Sigmoid colon (tissue), 7 donors: Measurements from ENCODE around the gene FRY. TPM values are rescaled to one million over a fixed set of nuclear protein-coding genes. Genes with fewer than 3 reads are reported as not detected.

Experiments used
- DNase-seq: peaks from one replicate; pipeline ENCODE4 v3.0.0-alpha.2; 2019
- H3K27ac ChIP-seq, 4 donors: fragments of 200-600 bp; sonication (generic); one replicate each; pipeline ENCODE4 v1.5.1; 2016 to 2019; ENCODE audit warnings: mild to moderate bottlenecking in 1 of 4
- H3K27me3 ChIP-seq, 3 donors: fragments of 200-600 bp; sonication (generic); one replicate each; pipeline ENCODE4 v1.5.1; 2019; ENCODE audit warnings: mild to moderate bottlenecking in 1 of 3
- H3K36me3 ChIP-seq, 4 donors: fragments of 200-600 bp; sonication (generic); one replicate each; pipeline ENCODE4 v1.5.1; 2016 to 2019
- H3K4me1 ChIP-seq, 4 donors: fragments of 200-600 bp; sonication (generic); one replicate each; pipeline ENCODE4 v1.5.1; 2017 to 2019
- H3K4me3 ChIP-seq, 4 donors: fragments of 200-600 bp; sonication (generic); one replicate each; pipeline ENCODE4 v1.5.1; 2017 to 2019; ENCODE audit warnings: mild to moderate bottlenecking in 2 of 4, moderate library complexity in 1 of 4
- H3K9me3 ChIP-seq, 4 donors: fragments of 200-600 bp in 3 of 4; sonication (generic) in 3 of 4; one replicate each; pipeline versions ENCODE4 v1.5.1 to v1.6.1; 2013 to 2019
- CTCF ChIP-seq, 4 experiments: fragments of 450-650 bp in 3 of 4; fragments of 200-600 bp in 1 of 4; IDR thresholded peaks; one replicate each; pipeline ENCODE4 v1.5.1; 2016 to 2019; ENCODE audit warnings: antibody characterized with exemption in 4 of 4, mild to moderate bottlenecking in 3 of 4, moderate library complexity in 2 of 4
- EP300 ChIP-seq, 4 donors: sonication (generic); formaldehyde crosslinking; IDR thresholded peaks; one replicate each; pipeline ENCODE4 v1.6.1; 2017; ENCODE audit warnings: antibody characterized with exemption in 4 of 4
- POLR2A ChIP-seq, 2 donors: fragments of 450-650 bp; IDR thresholded peaks; one replicate each; pipeline ENCODE4 v1.6.1; 2016; ENCODE audit warnings: antibody characterized with exemption in 2 of 2, mild to moderate bottlenecking in 2 of 2, moderate library complexity in 2 of 2
- POLR2AphosphoS5 ChIP-seq, 4 donors: sonication (generic); formaldehyde crosslinking; IDR thresholded peaks; one replicate each; pipeline ENCODE4 v1.6.1; 2017; ENCODE audit warnings: antibody characterized with exemption in 4 of 4
- WGBS, 2 donors: extraction: QIAGEN DNeasy Blood & Tissue Kit; methylation state at CpG; one replicate each; pipeline ENCODE4 v1.1.7; 2013; 5-methylcytosine and 5-hydroxymethylcytosine counted together
- intact Hi-C: fragments of 100-400 bp; cut with DNase I; formaldehyde crosslinking; loops from one replicate; pipeline ENCODE4 v1.15.1; 2023
- polyA plus RNA-seq, 3 donors: library from polyadenylated mRNA; stranded (reverse); fragments of 200-250 nt; gene quantifications; one replicate each; pipeline ENCODE4 v1.2.3, GENCODE V29; 2013
- total RNA-seq, 4 donors: library from RNA; depleted of rRNA; stranded (reverse); fragments of >200 nt; gene quantifications; one replicate each; pipeline ENCODE4 v1.1.0, GENCODE V29; 2016
- donor health status: healthy with polysubstance abuse.
- donor health status: Bipolar disorder and iron deficiency.
- donor health status: healthy.

FRY gene
- total and polyA plus RNA-seq, 7 donors, result 1.4 to 118 (median 26.7) TPM

- intact Hi-C loops, result no loop called here
- Histone ChIP-seq H3K4me1 (peaks cover 0 to 16% (median 0%) of the 10 kb centered on the region in 4 donors), H3K27ac (peak overlapping the region in 3 of 4 donors; percentile 16 to 54 (median 53)), H3K9me3 (no peaks in the 10 kb centered on the region), H3K27me3 (no peaks in the 10 kb centered on the region), H3K36me3 (peaks cover 0 to 26% (median 0%) of the 10 kb centered on the region in 4 donors), H3K4me3 (no peak overlapping the region)
- no peak for TF ChIP-seq POLR2AphosphoS5 (IDR thresholded peaks at IDR 0.05)
- no peak for TF ChIP-seq EP300 (IDR thresholded peaks at IDR 0.05)
- TF ChIP-seq CTCF (IDR thresholded peaks at IDR 0.05), result no peak
- no peak for TF ChIP-seq POLR2A (IDR thresholded peaks at IDR 0.05)
- 79 to 92% methylated on average over 4 of the region's 4 CpGs for WGBS, 2 donors
- no peak for DNase-seq
Measured at GRCh38 chr13:32135056-32135390, 103.4 kb downstream of the FRY start.

GRCh38 chr13:32135655-32136054, 104.1 kb downstream of the FRY start:
- intact Hi-C loops, result no loop called here
- no peaks in the 10 kb centered on the region for H3K27me3 ChIP-seq
- peaks cover 0 to 16% (median 0%) of the 10 kb centered on the region in 4 donors for H3K4me1 ChIP-seq
- no peaks in the 10 kb centered on the region for H3K9me3 ChIP-seq
- WGBS, 2 donors, result 89 to 91% methylated on average over 6 of the region's 6 CpGs
- peak overlapping the region in 2 of 4 donors; percentile 16 to 53 for H3K27ac ChIP-seq
- peaks cover 0 to 26% (median 0%) of the 10 kb centered on the region in 4 donors for H3K36me3 ChIP-seq
- TF ChIP-seq EP300 (IDR thresholded peaks at IDR 0.05), result no peak
- TF ChIP-seq POLR2AphosphoS5 (IDR thresholded peaks at IDR 0.05), result no peak
- no peak for TF ChIP-seq POLR2A (IDR thresholded peaks at IDR 0.05)
- TF ChIP-seq CTCF (IDR thresholded peaks at IDR 0.05), result no peak
- DNase-seq, result no peak
- H3K4me3 ChIP-seq, result no peak overlapping the region

GRCh38 chr13:32136061-32136460, 104.5 kb downstream of the FRY start:
- H3K4me3 ChIP-seq, result no peak overlapping the region
- no peak overlapping the region for H3K27ac ChIP-seq
- intact Hi-C loops, result no loop called here
- no peak for DNase-seq
- no peaks in the 10 kb centered on the region for H3K27me3 ChIP-seq
- no peaks in the 10 kb centered on the region for H3K9me3 ChIP-seq
- WGBS, 2 donors, result 84 to 86% methylated on average over 2 of the region's 2 CpGs
- H3K36me3 ChIP-seq, result peaks cover 0 to 26% (median 0%) of the 10 kb centered on the region in 4 donors
- peaks cover 0 to 16% (median 0%) of the 10 kb centered on the region in 4 donors for H3K4me1 ChIP-seq
- TF ChIP-seq CTCF (IDR thresholded peaks at IDR 0.05), result no peak
- no peak for TF ChIP-seq POLR2A (IDR thresholded peaks at IDR 0.05)
- no peak for TF ChIP-seq EP300 (IDR thresholded peaks at IDR 0.05)
- TF ChIP-seq POLR2AphosphoS5 (IDR thresholded peaks at IDR 0.05), result no peak

- H3K27ac ChIP-seq, result no peak overlapping the region
- no peaks in the 10 kb centered on the region for H3K9me3 ChIP-seq
- intact Hi-C loops, result no loop called here
- peaks cover 0 to 22% (median 0%) of the 10 kb centered on the region in 4 donors for H3K36me3 ChIP-seq
- H3K4me1 ChIP-seq, result peaks cover 0 to 16% (median 0%) of the 10 kb centered on the region in 4 donors
- no peaks in the 10 kb centered on the region for H3K27me3 ChIP-seq
- TF ChIP-seq POLR2A (IDR thresholded peaks at IDR 0.05) (no peak), CTCF (IDR thresholded peaks at IDR 0.05) (no peak), POLR2AphosphoS5 (IDR thresholded peaks at IDR 0.05) (no peak), EP300 (IDR thresholded peaks at IDR 0.05) (no peak)
- no peak overlapping the region for H3K4me3 ChIP-seq
- no peak for DNase-seq
- WGBS, 2 donors, result 47 to 75% methylated on average over 2 of the region's 2 CpGs
Measured at GRCh38 chr13:32136716-32137115, 105.1 kb downstream of the FRY start.

GRCh38 chr13:32139251-32139650, 107.7 kb downstream of the FRY start:
- no peak overlapping the region for H3K4me3 ChIP-seq
- WGBS, 2 donors, result 84 to 98% methylated on average over 5 of the region's 5 CpGs
- TF ChIP-seq POLR2AphosphoS5 (IDR thresholded peaks at IDR 0.05), result no peak
- no peak for TF ChIP-seq POLR2A (IDR thresholded peaks at IDR 0.05)
- no peak for TF ChIP-seq EP300 (IDR thresholded peaks at IDR 0.05)
- TF ChIP-seq CTCF (IDR thresholded peaks at IDR 0.05), result no peak

More at GRCh38 chr13:32139251-32139650, 107.7 kb downstream of the FRY start:
- peaks cover 0 to 22% (median 0%) of the 10 kb centered on the region in 4 donors for H3K36me3 ChIP-seq
- intact Hi-C loops, result no loop called here
- no peak for DNase-seq
- no peaks in the 10 kb centered on the region for H3K27me3 ChIP-seq
- no peaks in the 10 kb centered on the region for H3K9me3 ChIP-seq
- peaks cover 0 to 14% (median 0%) of the 10 kb centered on the region in 4 donors for H3K4me1 ChIP-seq
- no peak overlapping the region for H3K27ac ChIP-seq
